Fibroblast of lung (primary cell): ENCODE data around the gene PUS1. TPM values are rescaled to one million over a fixed set of nuclear protein-coding genes. Genes with fewer than 3 reads are reported as not detected.

Experiments
- DNase-seq, 2 donors: peaks; one replicate each; pipeline versions ENCODE4 v3.0.0 to v3.0.0-alpha.2; 2010; ENCODE audit warnings: low read depth in 2 of 2
- H2AFZ ChIP-seq: 2 replicates; pipeline ENCODE4 v1.5.1; 2012; ENCODE audit warnings: low read length, control low read depth, inconsistent platforms
- H3K27ac ChIP-seq: 2 replicates; pipeline ENCODE4 v1.5.1; 2011; ENCODE audit warnings: low read length, control low read depth; ENCODE audit not compliant: insufficient read depth
- H3K27me3 ChIP-seq: 2 replicates; pipeline ENCODE4 v1.5.1; 2011; ENCODE audit warnings: mild to moderate bottlenecking, low read length; ENCODE audit not compliant: control insufficient read depth, insufficient read depth
- H3K36me3 ChIP-seq: 2 replicates; pipeline ENCODE4 v1.5.1; 2011; ENCODE audit warnings: low read length; ENCODE audit not compliant: control insufficient read depth, insufficient read depth
- H3K4me1 ChIP-seq: 2 replicates; pipeline ENCODE4 v1.5.1; 2011; ENCODE audit warnings: low read length; ENCODE audit not compliant: control insufficient read depth, insufficient read depth; ENCODE audit errors: extremely low read depth
- H3K4me2 ChIP-seq: 2 replicates; pipeline ENCODE4 v1.5.1; 2011; ENCODE audit warnings: low read length, control low read depth; ENCODE audit not compliant: insufficient read depth; ENCODE audit errors: extremely low read depth
- H3K4me3 ChIP-seq, 4 experiments: fragments of 200-600 bp in 1 of 4; sonication (generic) in 1 of 4; replicated peaks in 1 of 4; 2 replicates each; pipeline ENCODE4 v1.5.1; 2011 to 2016; ENCODE audit warnings: low read length in 4 of 4, low read depth in 3 of 4, mild to moderate bottlenecking in 3 of 4, control low read depth in 2 of 4, inconsistent platforms in 1 of 4, mixed read lengths in 1 of 4; ENCODE audit not compliant: insufficient read depth in 1 of 4; ENCODE audit errors: control extremely low read depth in 1 of 4
- H3K79me2 ChIP-seq: 2 replicates; pipeline ENCODE4 v1.5.1; 2012; ENCODE audit warnings: mild to moderate bottlenecking, low read length, inconsistent platforms; ENCODE audit not compliant: control insufficient read depth, insufficient read depth
- H3K9ac ChIP-seq: 2 replicates; pipeline ENCODE4 v1.5.1; 2011; ENCODE audit warnings: mild to moderate bottlenecking, low read length, control low read depth; ENCODE audit not compliant: insufficient read depth
- H3K9me3 ChIP-seq: 2 replicates; pipeline ENCODE4 v1.5.1; 2012; ENCODE audit warnings: low read depth, low read length; ENCODE audit not compliant: control insufficient read depth, insufficient read depth
- H4K20me1 ChIP-seq: 2 replicates; pipeline ENCODE4 v1.5.1; 2011; ENCODE audit warnings: low read length; ENCODE audit not compliant: control insufficient read depth, insufficient read depth; ENCODE audit errors: extremely low read depth
- CTCF ChIP-seq, 2 donors: IDR thresholded peaks in 1 of 2; conservative IDR thresholded peaks in 1 of 2; 1 replicate in 1 of 2; 2 replicates in 1 of 2; pipeline ENCODE4 v1.5.1; 2011 to 2012; ENCODE audit warnings: low read length in 2 of 2, control low read depth in 1 of 2, inconsistent platforms in 1 of 2, low read depth in 1 of 2, mild to moderate bottlenecking in 1 of 2
- EZH2 ChIP-seq: IDR thresholded peaks from 2 replicates; pipeline ENCODE4 v1.5.1; 2012; ENCODE audit warnings: low read length, control low read depth, mild to moderate bottlenecking; ENCODE audit errors: missing control alignments
- polyA plus RNA-seq, 2 donors: library from polyadenylated mRNA; depleted of rRNA in 1 of 2; stranded (reverse) in 1 of 2; unstranded in 1 of 2; fragments of >200 nt; gene quantifications; 2 replicates each; pipeline ENCODE4 v1.2.1, GENCODE V29; 2011 to 2012; ENCODE audit warnings: missing spikeins in 1 of 2
- total RNA-seq: library from RNA; depleted of rRNA; stranded (reverse); fragments of >200 nt; gene quantifications from 2 replicates; pipeline ENCODE4 v1.2.1, GENCODE V29; 2014

Gene PUS1
- total and polyA plus RNA-seq, 2 donors (not counting 1 experiment from before 2014, with no cell fraction given), result 8.3 to 10.1 TPM

- H3K4me3 ChIP-seq, result no peak overlapping the region
Measured at GRCh38 chr12:131988054-131988796, 59.1 kb downstream of the PUS1 start.

GRCh38 chr12:131989021-131989420 lies 59.9 kb downstream of the PUS1 start:
- Histone ChIP-seq H4K20me1 (no peaks in the 10 kb centered on the region), H3K9ac (no peak overlapping the region), H3K27me3 (no peaks in the 10 kb centered on the region)

More at GRCh38 chr12:131988054-131988796, 59.1 kb downstream of the PUS1 start:
- DNase-seq, result no peak
- Histone ChIP-seq H3K9me3 (no peaks in the 10 kb centered on the region), H3K9ac (no peak overlapping the region), H3K4me1 (no peaks in the 10 kb centered on the region), H2AFZ (no peak overlapping the region), H3K4me2 (no peak overlapping the region), H3K36me3 (peaks cover 18% of the 10 kb centered on the region), H3K27ac (no peak overlapping the region), H4K20me1 (no peaks in the 10 kb centered on the region), H3K79me2 (no peaks in the 10 kb centered on the region), H3K27me3 (no peaks in the 10 kb centered on the region)
- TF ChIP-seq CTCF (conservative IDR thresholded peaks at IDR 0.05 in 1 of 2, IDR thresholded peaks at IDR 0.05 in 1 of 2; ENCODE audit: low read depth in 1 of 2, low read length in 2 of 2), result no peak
- no peak for TF ChIP-seq EZH2

More at GRCh38 chr12:131989021-131989420, 59.9 kb downstream of the PUS1 start:
- H3K4me1 ChIP-seq, result no peaks in the 10 kb centered on the region
- H3K9me3 ChIP-seq, result no peaks in the 10 kb centered on the region
- DNase-seq, result no peak
- TF ChIP-seq CTCF (conservative IDR thresholded peaks at IDR 0.05 in 1 of 2, IDR thresholded peaks at IDR 0.05 in 1 of 2; ENCODE audit: low read depth in 1 of 2, low read length in 2 of 2) (no peak), EZH2 (no peak)
- H3K36me3 ChIP-seq, result peaks cover 18% of the 10 kb centered on the region
- no peaks in the 10 kb centered on the region for H3K79me2 ChIP-seq
- no peak overlapping the region for H3K4me3 ChIP-seq
- no peak overlapping the region for H3K4me2 ChIP-seq
- H3K27ac ChIP-seq, result no peak overlapping the region
- H2AFZ ChIP-seq, result no peak overlapping the region
